Ectodermal cell (in vitro differentiated cells): ENCODE results near the gene GALNT18.

ENCODE experiments used
- H3K27ac ChIP-seq: 2 replicates; pipeline ENCODE4 v1.7.0; 2013; ENCODE audit warnings: mild to moderate bottlenecking, low read depth, low read length; ENCODE audit not compliant: insufficient read depth, poor library complexity, severe bottlenecking
- H3K27me3 ChIP-seq: 2 replicates; pipeline ENCODE4 v1.7.0; 2013; ENCODE audit warnings: mild to moderate bottlenecking, low read length; ENCODE audit not compliant: insufficient read depth, control insufficient read depth, poor library complexity, severe bottlenecking
- H3K36me3 ChIP-seq: one replicate; pipeline ENCODE4 v1.7.0; 2013; ENCODE audit warnings: low read length; ENCODE audit not compliant: control insufficient read depth, insufficient read depth
- H3K4me1 ChIP-seq: one replicate; pipeline ENCODE4 v1.7.0; 2013; ENCODE audit warnings: low read length; ENCODE audit not compliant: control insufficient read depth, insufficient read depth
- H3K4me3 ChIP-seq: 2 replicates; pipeline ENCODE4 v1.7.0; 2013; ENCODE audit warnings: low read depth, low read length, control low read depth; ENCODE audit not compliant: insufficient read depth
- H3K9me3 ChIP-seq: 2 replicates; pipeline ENCODE4 v1.7.0; 2013; ENCODE audit warnings: mild to moderate bottlenecking, low read length, moderate library complexity; ENCODE audit not compliant: control insufficient read depth
- WGBS, 2 experiments: methylation state at CpG; one replicate each; pipeline ENCODE4 v1.1.7; 2013; ENCODE audit warnings: missing lambda C conversion rate in 2 of 2; 5-methylcytosine and 5-hydroxymethylcytosine counted together

The GALNT18 gene

DNA sequence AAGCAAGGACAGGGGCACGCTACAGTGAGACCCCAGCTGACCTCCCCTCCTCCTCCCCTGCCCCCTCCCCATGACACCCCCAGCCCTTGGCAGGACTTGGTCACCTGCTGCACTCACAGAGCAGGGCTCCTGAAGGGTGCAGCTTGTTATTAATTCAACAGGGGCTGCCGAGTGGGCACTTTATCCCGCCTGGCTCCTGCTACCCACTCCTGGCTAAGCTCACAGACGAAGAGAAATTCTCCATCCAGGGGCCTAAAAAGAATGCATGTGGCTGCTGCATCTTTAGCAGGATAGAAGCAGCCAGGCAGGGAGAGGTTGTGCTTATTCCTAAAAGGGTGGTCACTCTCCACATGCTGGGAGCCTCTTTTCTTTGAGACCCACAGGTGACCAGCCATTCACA is 40.3 kb downstream of the GALNT18 start:
- Histone ChIP-seq H3K36me3 (no peaks in the 10 kb centered on the region), H3K4me1 (peaks cover 4% of the 10 kb centered on the region), H3K4me3 (no peak overlapping the region), H3K27me3 (no peaks in the 10 kb centered on the region), H3K9me3 (no peaks in the 10 kb centered on the region), H3K27ac (no peak overlapping the region)
- WGBS, 2 experiments, result 84 to 88% methylated on average over 4 of the region's 4 CpGs

GRCh38 chr11:11580841-11581411 is 40.9 kb downstream of the GALNT18 start:
- 91 to 93% methylated on average over 10 of the region's 10 CpGs for WGBS, 2 experiments
- Histone ChIP-seq H3K9me3 (no peaks in the 10 kb centered on the region), H3K4me1 (peaks cover 4% of the 10 kb centered on the region), H3K36me3 (no peaks in the 10 kb centered on the region), H3K27ac (no peak overlapping the region), H3K4me3 (no peak overlapping the region), H3K27me3 (no peaks in the 10 kb centered on the region)

- no peaks in the 10 kb centered on the region for H3K27me3 ChIP-seq
- no peaks in the 10 kb centered on the region for H3K36me3 ChIP-seq
- no peaks in the 10 kb centered on the region for H3K9me3 ChIP-seq
- no peak overlapping the region for H3K27ac ChIP-seq
- 92 to 93% methylated on average over 5 of the region's 5 CpGs for WGBS, 2 experiments
- peaks cover 4% of the 10 kb centered on the region for H3K4me1 ChIP-seq
- H3K4me3 ChIP-seq, result no peak overlapping the region
Observed at GRCh38 chr11:11580012-11580411, 41.8 kb downstream of the GALNT18 start.

GRCh38 chr11:11579012-11579988 is 42.5 kb downstream of the GALNT18 start:
- Histone ChIP-seq H3K27ac (no peak overlapping the region), H3K9me3 (no peaks in the 10 kb centered on the region), H3K4me3 (no peak overlapping the region), H3K27me3 (no peaks in the 10 kb centered on the region), H3K4me1 (peaks cover 4% of the 10 kb centered on the region), H3K36me3 (no peaks in the 10 kb centered on the region)
- 93 to 94% methylated on average over 12 to 13 of the region's 13 CpGs for WGBS, 2 experiments

DNA sequence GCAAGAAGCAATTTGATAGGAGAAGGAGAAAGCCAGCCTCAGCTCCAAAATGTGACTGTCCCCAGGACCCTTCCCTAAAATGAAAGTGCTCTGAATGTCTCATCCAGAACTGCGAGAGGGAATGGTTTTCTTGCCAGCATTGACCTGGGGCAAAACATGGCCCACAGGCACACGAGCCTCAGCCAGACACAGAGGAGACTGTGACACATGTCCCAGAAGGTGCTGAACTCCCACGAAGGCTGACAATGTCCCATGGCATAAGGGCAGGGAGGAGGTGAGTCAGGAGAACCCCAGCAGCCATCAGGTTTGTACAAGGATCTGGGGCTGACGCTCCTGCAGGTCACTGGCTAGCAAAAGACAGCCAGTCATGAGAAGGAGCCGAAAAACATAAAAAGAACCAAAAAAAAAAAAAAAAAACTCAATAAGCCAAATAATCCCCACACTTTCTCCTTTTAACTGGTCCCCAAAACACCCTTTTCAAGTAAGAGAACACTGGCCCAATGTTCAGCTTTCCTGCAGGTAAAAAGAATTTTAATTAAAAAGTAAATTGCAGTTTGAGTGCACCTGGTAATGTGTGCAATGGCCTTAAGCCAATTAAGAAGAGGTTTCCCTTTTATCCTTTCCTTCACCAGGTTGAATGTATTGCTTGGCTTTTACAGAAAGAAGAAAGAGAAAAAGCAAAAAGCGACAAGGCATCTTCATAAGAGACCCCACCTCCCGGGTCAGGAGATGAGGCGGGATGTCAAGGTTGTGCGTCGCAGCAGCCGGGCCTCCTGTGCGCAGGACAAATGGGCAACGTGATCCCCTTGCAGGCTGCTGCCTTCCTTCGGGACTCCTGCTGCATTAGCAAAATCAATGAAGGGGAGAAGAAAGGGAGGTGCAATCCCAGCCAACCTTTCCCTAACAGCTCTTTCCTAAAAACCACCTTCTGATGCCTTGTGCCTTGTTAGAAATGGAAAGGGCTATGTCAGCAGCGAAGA is 43.6 kb downstream of the GALNT18 start:
- peaks cover 4% of the 10 kb centered on the region for H3K4me1 ChIP-seq
- no peaks in the 10 kb centered on the region for H3K27me3 ChIP-seq
- no peak overlapping the region for H3K4me3 ChIP-seq
- H3K27ac ChIP-seq, result no peak overlapping the region
- WGBS, 2 experiments, result 86% methylated on average over 15 of the region's 15 CpGs
- no peaks in the 10 kb centered on the region for H3K9me3 ChIP-seq
- H3K36me3 ChIP-seq, result no peaks in the 10 kb centered on the region

DNA sequence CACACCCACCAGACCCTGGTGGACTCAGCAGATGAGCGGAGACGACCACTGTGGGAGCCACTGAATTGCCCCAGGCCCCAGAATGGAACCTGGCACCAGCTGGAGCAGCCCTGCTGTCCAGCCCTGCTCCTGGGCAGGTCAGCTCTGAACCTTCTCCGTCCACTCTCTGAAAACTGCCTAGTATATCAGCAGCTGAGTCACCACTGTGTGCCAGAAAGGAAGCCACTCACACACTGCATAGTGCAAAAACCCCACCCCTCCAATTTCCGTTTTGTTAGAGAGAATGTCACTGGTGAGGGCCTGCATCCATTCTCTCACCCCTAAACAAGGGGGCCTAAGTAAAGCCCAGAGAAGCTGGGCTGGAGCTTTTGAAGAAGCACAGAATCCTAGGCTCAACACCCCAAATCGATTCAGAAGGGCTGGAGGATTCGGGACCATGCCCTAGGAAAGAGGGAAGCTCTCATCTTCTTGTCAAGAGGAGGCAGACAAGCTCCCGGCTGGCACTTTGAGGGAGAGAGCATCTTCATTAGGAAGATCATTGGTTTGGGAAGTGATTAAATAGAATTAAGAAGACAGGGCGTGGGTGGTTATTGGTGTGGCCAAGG is 44.5 kb downstream of the GALNT18 start:
- Histone ChIP-seq H3K27ac (no peak overlapping the region), H3K4me1 (peaks cover 4% of the 10 kb centered on the region), H3K9me3 (no peaks in the 10 kb centered on the region), H3K36me3 (no peaks in the 10 kb centered on the region), H3K4me3 (no peak overlapping the region), H3K27me3 (no peaks in the 10 kb centered on the region)
- whole genome bisulfite sequencing, 2 experiments, result 87 to 90% methylated on average over 8 of the region's 8 CpGs

DNA sequence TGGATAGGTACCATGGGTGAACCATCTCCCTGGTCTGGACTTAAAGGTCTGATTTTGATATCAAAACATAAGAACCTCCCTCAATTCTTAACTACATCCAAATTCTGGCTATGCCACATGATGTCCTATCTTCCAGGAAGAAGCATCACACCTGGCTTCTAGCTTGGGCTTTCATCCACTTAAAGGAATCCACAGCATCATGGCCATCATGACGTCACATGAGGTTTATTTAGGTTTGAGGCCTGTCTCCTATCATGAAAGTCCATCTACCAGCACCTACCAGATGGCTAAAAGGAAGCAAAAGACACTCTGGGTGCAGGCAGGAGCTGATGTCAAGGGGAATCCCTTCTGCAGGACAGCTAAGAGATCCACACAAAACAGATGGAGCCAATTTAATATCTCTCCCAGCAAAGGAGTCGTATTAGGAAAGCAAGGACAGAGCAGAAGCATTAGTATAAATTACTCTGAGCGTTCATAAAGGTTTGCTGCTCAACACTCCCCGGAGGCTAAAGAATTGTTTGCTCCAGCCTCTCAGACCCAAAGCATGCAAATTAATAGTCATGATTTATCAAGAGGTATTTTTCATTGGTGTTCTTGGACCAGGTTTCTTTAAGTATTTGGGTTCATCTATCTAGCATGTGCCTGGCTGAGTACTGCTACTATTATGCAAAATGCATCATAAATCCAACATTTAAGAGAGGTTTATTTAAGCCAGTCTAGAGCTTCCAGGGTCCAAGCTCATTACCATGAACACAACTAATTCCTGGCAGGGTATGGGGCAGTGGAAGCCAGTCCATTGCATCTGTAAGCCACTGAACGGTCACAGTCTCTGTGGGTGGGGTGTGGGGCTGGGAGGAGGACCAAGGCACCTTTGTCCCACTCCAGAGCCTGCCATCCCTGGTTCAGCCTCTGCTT is 47.2 kb downstream of the GALNT18 start:
- Histone ChIP-seq H3K4me3 (no peak overlapping the region), H3K27ac (no peak overlapping the region), H3K36me3 (no peaks in the 10 kb centered on the region), H3K4me1 (no peaks in the 10 kb centered on the region), H3K27me3 (no peaks in the 10 kb centered on the region), H3K9me3 (no peaks in the 10 kb centered on the region)
- WGBS, 2 experiments, result 94% methylated on average over 5 of the region's 5 CpGs

- Histone ChIP-seq H3K4me3 (no peak overlapping the region), H3K27ac (no peak overlapping the region), H3K9me3 (no peaks in the 10 kb centered on the region), H3K4me1 (no peaks in the 10 kb centered on the region), H3K36me3 (no peaks in the 10 kb centered on the region), H3K27me3 (no peaks in the 10 kb centered on the region)
- WGBS, 2 experiments, result 93 to 96% methylated on average over 7 of the region's 7 CpGs
Observed at GRCh38 chr11:11572386-11572785, 49.4 kb downstream of the GALNT18 start.

DNA sequence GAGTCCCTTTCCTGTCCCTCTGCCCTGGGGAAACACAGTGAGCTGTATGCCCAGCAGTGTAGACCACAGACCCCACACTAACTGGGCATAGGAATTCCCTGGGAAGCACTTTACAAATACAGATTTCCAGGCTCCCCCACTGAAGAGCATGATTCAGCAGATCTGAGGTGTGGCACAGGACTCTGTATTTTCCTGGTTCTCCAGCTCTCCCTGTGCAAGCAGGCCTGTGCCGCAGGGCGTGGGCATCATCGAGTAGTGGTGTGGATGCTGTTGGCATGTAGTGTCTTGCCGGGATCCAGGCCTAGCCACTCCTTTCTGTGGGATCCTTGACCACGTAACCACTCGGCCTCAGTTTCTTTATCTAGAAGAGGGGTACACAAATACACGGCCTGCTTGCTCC is 49.9 kb downstream of the GALNT18 start:
- H3K36me3 ChIP-seq, result no peaks in the 10 kb centered on the region
- 94 to 96% methylated on average over 7 of the region's 7 CpGs for WGBS, 2 experiments
- H3K9me3 ChIP-seq, result no peaks in the 10 kb centered on the region

More for the DNA sequence above, 49.9 kb downstream of the GALNT18 start:
- Histone ChIP-seq H3K27me3 (no peaks in the 10 kb centered on the region), H3K4me3 (no peak overlapping the region), H3K4me1 (no peaks in the 10 kb centered on the region), H3K27ac (no peak overlapping the region)
